ENCODE data around the gene TAAR9. TPM values are rescaled to one million over a fixed set of nuclear protein-coding genes. Genes with fewer than 3 reads are reported as not detected.

Gene TAAR9, protein sequence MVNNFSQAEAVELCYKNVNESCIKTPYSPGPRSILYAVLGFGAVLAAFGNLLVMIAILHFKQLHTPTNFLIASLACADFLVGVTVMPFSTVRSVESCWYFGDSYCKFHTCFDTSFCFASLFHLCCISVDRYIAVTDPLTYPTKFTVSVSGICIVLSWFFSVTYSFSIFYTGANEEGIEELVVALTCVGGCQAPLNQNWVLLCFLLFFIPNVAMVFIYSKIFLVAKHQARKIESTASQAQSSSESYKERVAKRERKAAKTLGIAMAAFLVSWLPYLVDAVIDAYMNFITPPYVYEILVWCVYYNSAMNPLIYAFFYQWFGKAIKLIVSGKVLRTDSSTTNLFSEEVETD
- total RNA-seq = not detected in 2 replicates

DNA sequence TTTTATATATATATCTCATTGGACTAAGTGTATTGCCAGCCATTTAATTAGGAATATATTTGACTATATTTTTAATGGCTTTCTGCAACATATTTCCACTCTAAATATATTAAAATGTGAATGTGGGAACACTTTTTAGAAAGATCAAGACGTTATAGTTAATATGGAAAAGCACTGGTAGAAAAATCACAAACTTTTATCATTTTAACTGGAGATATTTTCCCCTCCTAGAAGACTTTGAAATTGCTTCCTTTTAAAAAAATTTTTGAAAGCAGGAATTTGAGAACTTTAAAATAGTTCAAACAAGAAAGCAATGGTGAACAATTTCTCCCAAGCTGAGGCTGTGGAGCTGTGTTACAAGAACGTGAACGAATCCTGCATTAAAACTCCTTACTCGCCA is at the start of gene TAAR9:
TSS of gene TAAR9 (plus strand) at position 301 of the 400 bp plus-strand sequence. CDS start at position 314, 13 bp downstream.

DNA sequence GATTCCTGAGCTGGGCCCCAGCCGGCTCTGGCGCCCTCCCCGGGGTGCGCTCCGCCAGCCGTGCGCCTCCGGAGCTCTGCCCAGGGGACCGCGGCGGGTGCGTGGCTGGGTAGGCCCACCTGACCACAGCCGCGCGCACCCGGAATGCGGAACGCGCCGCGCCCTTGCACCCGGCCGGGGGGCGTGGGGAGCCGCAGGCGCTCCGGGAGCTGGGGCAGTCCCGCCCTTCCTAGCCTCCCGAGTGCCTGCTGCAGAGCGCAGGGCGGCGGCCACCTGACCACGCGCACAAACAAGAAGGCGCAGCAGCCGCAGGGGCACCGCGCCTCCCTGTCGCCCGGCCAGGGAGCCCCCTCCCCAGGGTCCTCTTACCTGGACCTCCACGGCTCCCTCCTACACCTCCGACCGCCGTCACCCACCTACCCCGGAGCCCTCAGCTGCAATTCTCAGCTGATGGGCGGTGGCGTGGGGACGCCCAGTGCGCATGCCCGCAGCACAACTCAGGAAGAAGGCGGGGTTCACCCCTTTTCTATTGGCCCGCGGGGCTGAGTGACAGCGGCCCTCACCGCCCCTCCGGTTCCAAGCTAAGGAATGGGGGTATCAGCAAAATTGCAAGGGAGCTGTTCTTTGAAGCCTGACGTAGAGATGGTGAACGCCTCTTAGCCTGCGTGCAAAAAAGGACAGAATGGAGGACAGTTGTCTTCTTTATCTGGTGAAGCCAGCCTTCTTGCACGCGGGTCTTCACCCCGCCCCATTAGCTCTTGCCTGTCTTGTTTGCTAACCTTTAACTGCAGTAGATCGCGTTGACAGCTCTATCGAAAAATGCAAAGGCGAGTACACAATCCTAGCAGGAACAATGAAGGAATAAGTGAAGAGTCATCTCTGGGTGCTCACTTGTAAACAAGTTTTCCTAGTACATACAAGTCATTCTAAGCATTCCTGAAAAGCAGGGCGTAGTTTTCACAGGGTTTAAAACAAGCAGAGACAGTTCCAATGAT is 25.1 kb upstream of the TAAR9 start, which contains the start of gene STX7:
TSS of gene STX7 (minus strand) at position 479 of the 995 bp plus-strand sequence. CDS start 9,586 bp downstream, outside the sequence.

DNA sequence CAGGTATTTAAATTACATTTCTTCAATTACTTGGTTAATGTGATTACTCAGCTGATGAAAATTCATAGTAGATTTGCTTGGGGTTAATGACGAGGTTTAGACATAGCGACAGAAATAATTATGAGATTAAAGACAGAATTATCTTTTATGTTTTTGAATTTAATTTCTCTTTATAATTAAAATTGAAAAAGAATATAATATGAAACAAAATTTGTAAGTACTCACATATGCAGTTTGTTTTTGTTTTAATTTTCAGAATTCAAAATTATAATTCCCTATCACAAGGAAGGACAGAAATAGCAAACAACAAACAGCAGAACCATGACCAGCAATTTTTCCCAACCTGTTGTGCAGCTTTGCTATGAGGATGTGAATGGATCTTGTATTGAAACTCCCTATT is 14.3 kb downstream of the TAAR9 start, which contains the start of gene TAAR8:
TSS of gene TAAR8 (plus strand) at position 301 of the 400 bp plus-strand sequence. CDS start at position 322, 21 bp downstream.

DNA sequence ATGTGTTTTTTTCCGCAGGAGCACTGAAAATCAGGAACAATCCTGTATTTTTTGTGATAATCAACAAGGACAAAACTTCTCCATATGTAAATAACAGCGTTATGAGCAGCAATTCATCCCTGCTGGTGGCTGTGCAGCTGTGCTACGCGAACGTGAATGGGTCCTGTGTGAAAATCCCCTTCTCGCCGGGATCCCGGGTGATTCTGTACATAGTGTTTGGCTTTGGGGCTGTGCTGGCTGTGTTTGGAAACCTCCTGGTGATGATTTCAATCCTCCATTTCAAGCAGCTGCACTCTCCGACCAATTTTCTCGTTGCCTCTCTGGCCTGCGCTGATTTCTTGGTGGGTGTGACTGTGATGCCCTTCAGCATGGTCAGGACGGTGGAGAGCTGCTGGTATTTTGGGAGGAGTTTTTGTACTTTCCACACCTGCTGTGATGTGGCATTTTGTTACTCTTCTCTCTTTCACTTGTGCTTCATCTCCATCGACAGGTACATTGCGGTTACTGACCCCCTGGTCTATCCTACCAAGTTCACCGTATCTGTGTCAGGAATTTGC is 32.2 kb downstream of the TAAR9 start, which contains the start of gene TAAR6:
TSS of gene TAAR6 (plus strand) at position 102 of the 557 bp plus-strand sequence. CDS start at position 102, 0 bp downstream.

Other genes with a start within 250 kb of the TAAR9 start
- 21.6 and 71.6 TPM in 2 replicates for gene MOXD1, start 136.8 kb upstream of the TAAR9 start, total RNA-seq
- 31.5 and 34.3 TPM in 2 replicates for gene STX7, start 25.2 kb upstream of the TAAR9 start, total RNA-seq
- not detected in 2 replicates for gene TAAR8, start 14.4 kb downstream of the TAAR9 start, total RNA-seq
- not detected in 2 replicates for gene TAAR6, start 32.0 kb downstream of the TAAR9 start, total RNA-seq
- gene TAAR5, start 51.5 kb downstream of the TAAR9 start, total RNA-seq = not detected in 2 replicates
- gene TAAR2, start 86.0 kb downstream of the TAAR9 start, total RNA-seq = not detected in 2 replicates
- not detected in 2 replicates for gene TAAR1, start 120.9 kb downstream of the TAAR9 start, total RNA-seq
- not detected in 2 replicates for gene VNN1, start 175.8 kb downstream of the TAAR9 start, total RNA-seq
- 0.16 TPM in 1 of 2 replicates, not detected in the other for gene VNN2, start 219.6 kb downstream of the TAAR9 start, total RNA-seq